HUDEP-2 (cell line): ENCODE data around the gene F2RL3.
"Not testable (repeated sequence)": the region's sequence is repeated elsewhere in the genome, so short reads cannot be mapped to it uniquely, and the experiment has no call there.

Experiments
- DNase-seq, 76 experiments: peaks; one replicate each; lab custom pipeline; 2025; ENCODE audit not compliant: unreplicated experiment in 76 of 76; lab: John Stamatoyannopoulos, UW

F2RL3 gene

DNA sequence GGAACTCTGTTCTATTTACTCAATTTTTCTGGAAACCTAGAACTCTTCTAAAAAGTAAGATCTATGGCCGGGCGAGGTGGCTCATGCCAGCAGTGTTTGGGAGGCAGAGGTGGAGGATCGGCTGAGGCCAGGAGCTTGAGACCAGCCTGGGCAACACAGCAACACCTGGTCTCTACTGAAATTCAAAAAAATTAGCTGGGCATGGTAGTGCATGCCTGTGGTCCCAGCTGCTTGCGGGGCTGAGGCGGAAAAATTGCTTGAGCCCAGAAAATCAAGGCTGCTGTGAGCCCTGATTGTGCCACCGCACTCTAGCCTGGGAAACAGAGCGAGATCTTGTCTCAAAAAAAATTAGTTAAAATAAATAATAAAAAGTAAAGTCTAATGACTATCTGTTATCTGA, 28.6 kb downstream of the F2RL3 start:
- no peak for DNase-seq

DNA sequence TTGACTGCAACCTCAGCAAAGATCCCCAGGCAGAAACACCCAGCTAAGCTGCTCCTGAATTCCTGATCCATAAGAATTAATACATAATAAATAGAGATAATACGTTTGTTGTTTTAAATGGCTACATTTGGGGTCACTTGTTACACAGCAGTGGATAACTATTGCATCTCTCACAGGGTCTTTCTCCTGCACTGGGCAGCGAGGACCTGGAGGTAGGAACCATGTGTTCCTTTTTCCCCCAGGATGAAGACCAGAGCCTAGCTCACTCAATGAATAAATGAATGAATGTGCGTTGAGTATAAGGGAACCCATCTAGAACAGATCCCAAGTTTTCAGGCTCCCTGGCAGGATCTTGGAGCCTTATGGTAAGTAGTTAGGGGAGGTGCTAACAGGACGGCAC, 30.7 kb downstream of the F2RL3 start:
- no peak for DNase-seq

DNA sequence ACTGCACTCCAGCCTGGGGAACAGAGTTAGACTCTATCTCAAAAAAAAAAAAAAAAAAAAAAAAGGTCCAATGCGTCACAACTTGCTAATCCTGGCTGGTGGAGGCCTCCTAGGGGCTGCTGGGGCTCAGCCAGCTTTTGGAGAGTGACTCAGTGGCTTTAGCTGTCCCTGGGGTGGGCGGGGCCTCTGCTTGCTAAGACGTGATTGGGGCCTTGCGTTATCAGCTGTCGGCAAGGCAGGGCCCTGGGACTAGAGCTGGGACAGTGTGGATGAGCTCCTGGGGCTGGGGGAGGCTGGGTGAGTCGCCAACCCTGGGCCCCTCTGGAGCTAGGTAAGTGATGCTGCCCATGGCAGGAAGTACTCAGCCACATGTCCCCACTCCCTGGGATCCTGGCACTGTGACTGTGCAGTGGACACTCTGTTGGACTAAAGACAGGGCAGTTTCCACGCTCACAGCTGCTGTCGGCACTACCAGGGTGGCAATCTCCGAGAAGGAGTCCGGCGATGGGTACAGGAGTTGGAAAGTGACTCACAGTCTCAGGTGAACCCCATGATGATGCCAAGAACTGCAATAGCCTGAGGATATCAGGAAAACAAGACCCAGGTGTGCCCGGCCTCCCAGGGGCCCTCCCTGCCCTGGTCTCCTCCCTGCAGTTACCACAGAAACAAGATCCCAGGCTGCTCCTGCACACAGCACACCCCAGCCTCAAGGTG, 32.2 kb downstream of the F2RL3 start:
- peak in 63 of 76 experiments; percentile 13 to 98 (median 63) for DNase-seq

DNA sequence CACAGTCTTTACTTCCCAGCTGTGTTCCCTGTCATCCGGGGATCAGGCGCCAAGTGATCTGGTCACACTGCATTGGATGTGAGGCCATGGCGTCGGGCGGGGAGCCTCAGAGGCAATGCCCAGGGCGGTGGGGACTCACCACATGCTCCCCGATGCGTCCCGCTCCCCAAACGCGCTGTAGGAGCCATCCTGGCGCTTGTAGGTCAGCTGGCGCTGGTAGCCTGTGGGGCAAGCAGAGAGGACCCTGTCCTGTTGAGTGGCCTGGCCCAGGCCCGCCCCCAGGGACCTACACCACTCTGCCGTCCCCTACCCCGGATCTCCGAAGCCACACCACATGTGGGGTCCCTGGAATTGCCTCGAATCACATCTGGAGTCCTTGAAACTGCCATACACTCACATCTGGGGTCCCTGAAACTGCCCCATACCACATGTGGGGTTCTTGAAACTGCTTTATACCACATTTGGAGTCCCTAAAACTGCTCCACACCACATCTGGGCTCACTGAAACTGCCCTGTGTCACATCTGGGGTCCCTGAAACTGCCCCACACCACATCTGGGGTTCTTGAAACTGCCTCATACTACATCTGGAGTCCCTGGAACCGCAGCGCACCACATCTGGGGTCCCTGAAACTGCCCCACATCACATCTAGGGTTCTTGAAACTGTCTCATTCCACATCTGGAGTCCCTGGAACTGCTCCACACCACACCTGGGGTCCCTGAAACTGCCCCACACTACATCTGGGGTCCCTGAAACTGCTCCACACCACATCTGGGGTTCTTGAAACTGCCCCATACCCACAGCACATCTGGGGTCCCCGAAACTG, 33.2 kb downstream of the F2RL3 start:
- DNase-seq: peak in 4 of 76 experiments; percentile 6 to 27 (median 18)

DNA sequence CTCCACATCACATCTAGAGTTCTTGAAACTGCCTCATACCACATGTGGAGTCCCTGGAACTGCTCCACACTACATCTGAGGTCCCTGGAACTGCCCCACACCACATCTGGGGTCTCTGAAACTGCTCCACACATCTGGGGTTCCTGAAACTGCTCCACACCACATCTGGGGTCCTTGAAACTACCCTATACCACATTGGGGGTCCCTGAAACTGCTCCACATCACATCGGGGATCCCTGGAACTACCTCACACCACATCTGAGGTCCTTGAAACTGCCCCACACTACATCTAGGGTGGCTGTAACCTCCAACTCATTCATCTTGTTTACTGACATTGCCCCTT, 33.8 kb downstream of the F2RL3 start:
- peak in 4 of 76 experiments; percentile 7 to 27 (median 16) for DNase-seq

DNA sequence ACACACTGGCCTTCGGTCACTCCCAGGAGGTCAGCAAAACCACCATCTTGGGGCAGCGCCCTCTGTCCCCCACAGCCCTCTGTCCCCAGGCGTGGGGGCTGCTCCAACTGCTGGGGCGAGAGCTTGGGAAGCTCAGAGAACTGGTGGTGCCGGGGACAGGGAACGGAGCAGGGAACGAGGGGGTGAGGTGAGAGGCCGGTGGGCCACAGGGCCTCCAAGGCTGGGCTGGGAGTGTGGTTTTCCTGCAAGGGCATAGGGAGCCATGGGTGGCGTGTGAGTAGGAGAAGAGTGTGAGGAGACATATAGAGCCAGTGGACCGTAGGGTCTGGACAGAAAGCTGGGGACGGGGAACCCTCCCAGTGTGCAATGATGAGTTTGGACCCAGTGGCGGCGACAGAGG, 34.1 kb downstream of the F2RL3 start:
- DNase-seq: no peak

DNA sequence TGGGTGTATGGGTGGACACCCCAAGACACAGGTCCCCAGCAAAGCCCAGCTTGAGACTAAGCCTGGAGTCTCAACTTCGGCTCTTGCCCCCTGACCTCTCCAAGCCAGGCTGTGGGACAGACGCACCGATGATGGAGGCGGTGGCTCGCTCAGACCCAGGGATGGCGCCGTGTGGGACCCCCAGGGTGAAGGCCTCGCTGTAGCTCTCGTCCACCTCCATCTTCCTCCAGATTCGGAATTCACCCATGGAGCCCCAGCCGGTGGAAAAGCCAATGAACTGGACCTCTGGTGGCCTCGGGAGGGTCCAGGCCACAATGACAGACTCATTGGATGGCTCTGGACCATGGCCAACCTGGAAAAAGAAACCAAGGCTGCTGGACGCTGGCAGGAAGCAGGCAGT, 39.1 kb downstream of the F2RL3 start:
- DNase-seq: no peak

DNA sequence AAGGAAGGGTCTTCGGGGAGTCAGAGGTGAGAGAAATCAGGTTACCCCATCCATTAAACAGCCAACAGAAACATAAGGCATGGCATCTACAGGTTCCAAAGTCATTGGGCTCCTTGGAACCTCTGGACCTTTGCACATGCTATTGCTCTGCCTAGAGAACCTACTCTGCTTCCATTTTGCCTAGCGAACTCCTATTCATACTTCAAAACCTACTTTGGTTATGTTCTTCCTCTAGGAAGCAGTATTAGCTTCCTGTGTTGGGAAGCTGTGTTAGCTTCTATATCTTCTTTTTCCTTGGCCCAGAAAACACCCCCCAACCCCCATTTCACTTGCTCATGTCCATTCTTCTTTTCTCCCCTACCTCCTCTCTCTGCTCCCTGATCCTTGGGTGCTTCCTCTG, 39.6 kb downstream of the F2RL3 start:
- DNase-seq: no peak

DNA sequence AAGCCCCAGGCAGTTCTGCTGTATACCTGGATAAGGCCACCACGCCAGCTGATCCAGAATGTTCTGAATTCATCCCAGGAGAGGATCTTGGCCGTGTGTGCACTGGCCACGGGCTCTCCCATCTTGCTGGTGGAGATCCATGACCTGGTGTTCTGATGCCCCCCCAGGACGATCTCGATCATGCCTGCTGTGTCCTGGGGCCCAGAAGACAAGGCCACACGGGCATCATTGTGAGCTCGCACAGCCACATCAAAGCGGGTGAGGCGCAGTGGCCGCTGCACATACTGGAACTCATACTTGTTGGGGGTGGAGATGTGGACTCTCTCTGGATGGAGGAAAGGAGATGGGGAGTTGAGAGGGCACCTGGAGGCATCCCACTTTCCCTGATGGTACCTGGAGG, 40.1 kb downstream of the F2RL3 start:
- no peak for DNase-seq

DNA sequence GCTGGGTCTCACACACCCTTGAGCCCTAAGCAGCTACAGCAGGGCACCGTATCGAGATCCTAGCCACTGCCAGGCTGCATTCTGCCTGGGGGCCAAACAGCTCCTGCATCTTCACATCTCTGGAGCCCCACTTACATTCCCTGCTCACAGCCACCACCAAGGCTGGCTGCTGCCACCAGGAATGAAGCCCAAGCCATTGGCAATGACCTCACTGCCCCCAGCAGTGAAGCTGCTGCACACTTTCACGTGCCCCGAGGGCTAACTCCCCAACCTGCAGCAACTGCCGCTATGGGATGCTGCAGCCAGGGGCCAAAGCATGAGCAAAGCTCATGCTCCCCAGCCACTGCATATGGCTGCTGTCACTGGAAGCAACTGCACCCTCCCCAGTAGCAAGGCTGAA, 42.0 kb downstream of the F2RL3 start:
- no peak for DNase-seq

DNA sequence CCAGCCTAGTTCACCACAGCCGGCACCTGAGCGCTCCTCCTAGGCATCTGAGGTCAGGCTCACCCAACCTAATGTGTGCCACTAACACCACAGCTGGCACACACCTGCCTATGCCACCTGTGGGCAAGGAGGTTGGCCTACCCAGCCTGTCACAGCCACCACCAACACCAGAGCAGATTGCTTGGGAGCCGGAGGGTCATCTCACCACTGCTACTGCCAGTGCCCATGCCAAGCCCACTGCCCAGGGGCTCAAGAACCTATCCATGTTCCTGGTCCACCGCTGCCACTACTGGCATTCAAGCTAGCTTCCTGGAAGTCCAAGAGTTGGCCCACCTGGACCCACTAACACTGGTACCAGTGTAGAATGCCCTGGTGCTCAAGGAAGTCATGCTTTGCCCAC, 42.5 kb downstream of the F2RL3 start:
- DNase-seq: no peak

DNA sequence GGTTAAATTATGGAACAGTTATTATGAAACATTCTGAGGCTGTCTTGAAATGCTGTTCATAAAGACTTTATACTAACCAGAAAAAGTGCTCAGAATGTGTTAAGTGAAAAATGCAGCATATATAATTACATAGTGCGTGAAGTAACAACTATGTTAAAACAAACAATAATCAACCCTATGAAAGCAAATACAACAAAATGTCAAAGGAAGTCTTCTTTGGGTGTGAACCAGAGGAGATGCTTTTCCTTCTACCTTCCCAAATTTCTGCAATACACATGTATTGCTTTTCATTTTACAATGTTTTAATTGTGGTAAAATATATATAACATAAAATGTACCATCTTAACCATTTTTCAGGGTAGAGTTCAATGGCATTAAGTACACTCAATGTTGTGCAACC, 45.7 kb downstream of the F2RL3 start:
- DNase-seq: no peak

DNA sequence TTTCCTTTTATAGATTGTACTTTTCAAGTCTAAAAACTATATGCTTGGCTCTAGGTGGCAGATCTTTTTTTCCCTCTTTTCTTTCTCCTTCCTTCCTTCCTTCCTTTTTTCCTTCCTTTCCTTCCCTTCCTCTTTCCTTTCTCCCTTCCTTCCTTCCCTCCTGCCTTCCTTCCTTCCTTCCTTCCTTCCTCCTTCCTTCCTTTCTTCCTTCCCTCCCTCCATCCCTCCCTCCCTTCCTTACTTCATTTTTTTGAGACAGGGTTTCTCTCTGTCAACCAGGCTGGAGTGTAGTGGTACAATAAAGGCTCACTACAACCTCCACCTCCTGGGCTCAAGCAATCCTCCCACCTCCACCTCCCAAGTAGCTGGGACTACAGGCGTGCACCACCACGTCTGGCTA, 48.1 kb downstream of the F2RL3 start:
- DNase-seq: no peak

DNA sequence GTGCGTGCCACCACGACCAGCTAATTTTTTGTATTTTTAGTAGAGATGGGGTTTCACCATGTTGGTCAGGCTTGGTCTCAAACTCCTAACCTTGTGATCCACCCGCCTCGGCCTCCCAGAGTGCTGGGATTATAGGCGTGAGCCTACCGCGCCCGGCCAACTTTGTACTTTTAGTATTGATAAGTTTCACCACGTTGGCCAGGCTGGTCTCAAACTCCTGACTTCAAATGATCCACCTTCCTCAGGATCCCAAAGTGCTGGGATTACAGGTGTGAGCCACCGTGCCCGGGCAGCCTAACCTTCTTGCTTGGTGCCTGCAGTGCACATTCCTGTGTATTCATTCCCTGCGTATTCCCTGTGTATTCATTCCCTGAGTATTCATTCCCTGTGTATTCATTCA, 49.0 kb downstream of the F2RL3 start:
- DNase-seq: not testable (repeated sequence)

DNA sequence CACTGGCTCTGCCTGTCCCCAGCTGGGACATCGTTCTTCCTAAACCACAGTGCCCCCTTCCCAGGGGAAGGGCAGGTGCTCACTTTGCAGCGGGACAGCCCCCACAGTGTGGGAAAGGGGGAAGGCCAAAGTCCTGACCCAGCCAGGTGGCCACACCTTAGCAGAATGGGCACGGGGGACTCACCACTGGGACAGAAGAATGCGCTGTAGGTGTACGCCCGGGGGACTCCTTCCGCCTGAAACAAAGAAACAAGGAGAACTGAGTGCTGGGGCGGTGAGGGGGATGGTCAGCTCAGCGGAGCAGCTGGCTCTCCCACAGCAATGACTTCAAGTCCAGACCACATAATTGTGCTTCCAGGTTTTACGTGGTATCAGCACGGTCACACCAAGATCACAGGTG, 49.4 kb downstream of the F2RL3 start:
- no peak for DNase-seq

DNA sequence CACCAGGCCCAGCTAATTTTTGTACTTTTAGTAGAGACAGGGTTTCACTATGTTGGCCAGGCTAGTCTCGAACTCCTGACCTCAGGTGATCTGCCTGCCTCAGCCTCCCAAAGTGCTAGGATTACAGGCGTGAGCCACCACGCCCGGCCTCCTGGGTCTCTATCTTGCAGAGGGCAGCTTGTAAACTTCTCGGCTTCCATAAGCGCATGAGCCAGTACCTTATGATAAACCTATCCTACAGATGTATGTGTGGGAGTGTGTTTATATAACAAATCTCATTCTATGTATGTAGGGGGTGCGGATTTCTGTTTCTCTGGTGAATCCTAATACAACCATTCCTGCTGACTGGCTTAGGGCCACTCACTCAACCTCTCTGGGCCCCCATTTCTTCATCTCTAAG, 51.3 kb downstream of the F2RL3 start:
- not testable (repeated sequence) for DNase-seq

DNA sequence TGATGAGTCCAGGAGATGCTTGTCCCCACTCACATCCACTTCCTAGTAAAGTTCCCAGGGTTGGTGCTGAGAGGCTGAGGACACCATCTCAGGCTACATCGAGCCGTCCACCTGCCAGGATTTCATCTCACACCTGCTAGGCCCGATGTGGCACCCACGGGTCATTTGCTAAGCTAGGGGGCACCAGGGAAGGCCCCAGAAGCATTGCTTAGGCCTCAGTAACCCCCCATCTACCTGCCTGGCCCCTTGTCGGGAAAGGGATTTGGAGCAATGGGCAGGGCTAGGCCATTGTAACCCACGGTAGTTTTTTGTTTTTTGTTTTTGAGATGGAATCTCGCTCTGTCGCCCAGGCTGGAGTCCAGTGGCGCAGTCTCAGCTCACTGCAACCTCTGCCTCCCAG, 51.8 kb downstream of the F2RL3 start:
- DNase-seq: no peak
